Smooth muscle cell (in vitro differentiated cells): ENCODE results near the gene MYLK4. TPM values are rescaled to one million over a fixed set of nuclear protein-coding genes. Genes with fewer than 3 reads are reported as not detected.

Source experiments
- DNase-seq: peaks from one replicate; lab custom pipeline; 2025; ENCODE audit not compliant: unreplicated experiment; lab: John Stamatoyannopoulos, UW
- H2AFZ ChIP-seq: fragments of 200-600 bp; sonication (generic); 2 replicates; pipeline ENCODE4 v1.6.0; 2016; ENCODE audit warnings: antibody characterized with exemption, low read depth, mild to moderate bottlenecking
- H3F3A ChIP-seq: fragments of 200-600 bp; sonication (generic); 2 replicates; pipeline ENCODE4 v1.6.0; 2017; ENCODE audit warnings: antibody characterized with exemption, low read depth
- H3K27ac ChIP-seq: fragments of 200-600 bp; sonication (generic); 2 replicates; pipeline ENCODE4 v1.5.1; 2016; ENCODE audit warnings: low read depth, mild to moderate bottlenecking
- H3K27me3 ChIP-seq: fragments of 200-600 bp; sonication (generic); 2 replicates; pipeline ENCODE4 v1.6.1; 2016; ENCODE audit warnings: low read depth, mild to moderate bottlenecking
- H3K36me3 ChIP-seq: fragments of 200-600 bp; sonication (generic); 2 replicates; pipeline ENCODE4 v1.5.1; 2016; ENCODE audit warnings: low read depth
- H3K4me1 ChIP-seq: fragments of 200-600 bp; sonication (generic); 2 replicates; pipeline ENCODE4 v1.5.1; 2016; ENCODE audit warnings: low read depth
- H3K4me2 ChIP-seq: fragments of 200-600 bp; sonication (generic); 2 replicates; pipeline ENCODE4 v1.6.0; 2016; ENCODE audit warnings: mild to moderate bottlenecking
- H3K4me3 ChIP-seq: fragments of 200-600 bp; sonication (generic); 2 replicates; pipeline ENCODE4 v1.5.1; 2016; ENCODE audit warnings: mild to moderate bottlenecking
- H3K79me2 ChIP-seq: fragments of 200-600 bp; sonication (generic); 2 replicates; pipeline ENCODE4 v1.6.0; 2016; ENCODE audit warnings: low read depth, mild to moderate bottlenecking
- H3K9ac ChIP-seq: fragments of 200-600 bp; sonication (generic); 2 replicates; pipeline ENCODE4 v1.6.0; 2016; ENCODE audit warnings: low read depth
- H3K9me3 ChIP-seq: fragments of 200-600 bp; sonication (generic); replicated peaks from 2 replicates; pipeline ENCODE4 v1.5.1; 2016; ENCODE audit warnings: low read depth
- H4K20me1 ChIP-seq: fragments of 200-600 bp; sonication (generic); 2 replicates; pipeline ENCODE4 v1.6.0; 2016; ENCODE audit warnings: low read depth
- CTCF ChIP-seq: fragments of 200-600 bp; sonication (generic); IDR thresholded peaks from 2 replicates; pipeline ENCODE4 v1.5.1; 2017; ENCODE audit warnings: borderline replicate concordance, mild to moderate bottlenecking, antibody characterized with exemption; ENCODE audit not compliant: insufficient read depth, poor library complexity, severe bottlenecking
- whole genome bisulfite sequencing: methylation state at CpG from one replicate; pipeline ENCODE4 v1.1.7; 2016; ENCODE audit warnings: low lambda C conversion rate; 5-methylcytosine and 5-hydroxymethylcytosine counted together
- polyA plus RNA-seq: library from polyadenylated mRNA; unstranded; fragments of >200 nt; fragmentation: Nextera tagmentation; extraction: Ambion mirVana; gene quantifications from 2 replicates; pipeline ENCODE4 v1.2.1, GENCODE V29; 2016
- total RNA-seq: library from RNA; depleted of rRNA; stranded (reverse); fragments of >200 nt; gene quantifications from 2 replicates; pipeline ENCODE4 v1.2.3, GENCODE V29; 2014

The MYLK4 gene
- total and polyA plus RNA-seq, 2 experiments from 2014 or later = 0.21 to 0.90 TPM

DNA sequence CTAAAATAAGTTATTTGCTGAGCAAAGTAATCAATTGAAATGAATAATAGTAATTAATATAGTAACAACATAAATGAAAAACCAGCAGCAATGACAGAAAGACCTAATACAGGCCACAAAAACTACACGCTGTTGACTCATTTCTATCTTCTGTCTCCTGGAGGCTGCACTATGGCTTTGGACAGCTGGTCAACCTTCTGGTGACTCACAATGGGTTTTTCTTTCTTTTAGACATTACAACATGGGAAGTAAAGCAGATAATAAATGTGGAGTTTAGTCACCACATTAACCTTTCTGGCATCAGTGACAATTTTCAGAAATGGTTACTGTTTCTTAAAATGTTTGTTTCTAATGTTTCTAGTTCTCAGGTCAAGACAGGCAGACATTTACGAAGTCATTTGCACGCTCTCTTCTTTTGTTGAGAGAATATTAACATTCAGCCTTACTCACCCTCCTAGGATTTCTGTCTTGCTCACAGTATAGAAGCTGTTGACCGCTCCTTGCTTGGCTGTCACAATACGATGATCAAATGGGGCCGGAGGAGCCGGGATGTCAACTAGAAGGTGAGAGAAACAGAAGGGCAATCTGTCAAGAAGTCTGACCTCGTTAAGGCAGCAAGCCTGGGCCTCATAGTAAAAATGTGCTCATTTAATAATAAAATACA lies 62.2 kb downstream of the MYLK4 start:
- Histone ChIP-seq H3K36me3 (no peaks in the 10 kb centered on the region), H3K27ac (peak overlapping the region; percentile 79)

DNA sequence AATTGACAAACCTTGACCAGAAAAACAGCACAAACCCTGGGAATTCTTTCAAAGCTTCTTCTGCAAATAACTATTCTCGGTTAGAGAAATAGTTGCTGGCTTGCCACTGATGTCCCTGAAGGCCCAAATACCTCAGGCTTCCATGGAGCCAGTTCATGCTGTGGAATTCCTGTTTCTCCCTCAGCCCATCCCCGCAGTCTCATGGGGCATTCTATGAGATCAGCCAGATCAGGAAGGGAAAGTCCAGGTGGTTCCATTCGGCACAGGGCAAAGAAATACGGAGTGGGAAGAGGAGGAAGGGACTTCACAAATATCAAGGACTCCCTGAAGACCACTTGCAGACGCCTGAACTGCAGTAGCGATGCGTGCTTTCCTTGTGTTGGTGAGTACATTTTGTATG lies 63.3 kb downstream of the MYLK4 start:
- Histone ChIP-seq H3K4me3 (no peak overlapping the region), H3K27me3 (no peaks in the 10 kb centered on the region), H3K9ac (no peak overlapping the region), H3F3A (no peaks in the 10 kb centered on the region), H2AFZ (no peak overlapping the region), H4K20me1 (no peaks in the 10 kb centered on the region), H3K36me3 (no peaks in the 10 kb centered on the region), H3K9me3 (no peaks in the 10 kb centered on the region), H3K79me2 (no peaks in the 10 kb centered on the region), H3K27ac (no peak overlapping the region), H3K4me1 (no peaks in the 10 kb centered on the region), H3K4me2 (no peak overlapping the region)
- no peak for TF ChIP-seq CTCF
- 94% methylated on average over 7 of the region's 7 CpGs for WGBS
- DNase-seq = no peak

More for the DNA sequence above, 62.2 kb downstream of the MYLK4 start:
- H3K4me3 ChIP-seq = no peak overlapping the region
- peak overlapping the region; percentile 21 for H2AFZ ChIP-seq
- H3K9me3 ChIP-seq = no peaks in the 10 kb centered on the region
- DNase-seq = no peak
- H4K20me1 ChIP-seq = no peaks in the 10 kb centered on the region
- no peaks in the 10 kb centered on the region for H3K4me1 ChIP-seq
- H3F3A ChIP-seq = no peaks in the 10 kb centered on the region
- WGBS = 60% methylated on average over 8 of the region's 8 CpGs
- H3K79me2 ChIP-seq = no peaks in the 10 kb centered on the region
- H3K4me2 ChIP-seq = peak overlapping the region; percentile 50
- H3K27me3 ChIP-seq = no peaks in the 10 kb centered on the region
- H3K9ac ChIP-seq = peak overlapping the region; percentile 11
- no peak for TF ChIP-seq CTCF

GRCh38 chr6:2686515-2686914 lies 64.2 kb downstream of the MYLK4 start:
- H3K4me1 ChIP-seq = no peaks in the 10 kb centered on the region
- no peaks in the 10 kb centered on the region for H3K27me3 ChIP-seq
- 88% methylated on average over 8 of the region's 11 CpGs for WGBS
- no peaks in the 10 kb centered on the region for H4K20me1 ChIP-seq
- H3K79me2 ChIP-seq = no peaks in the 10 kb centered on the region
- no peak for DNase-seq
- TF ChIP-seq CTCF = no peak
- no peak overlapping the region for H3K4me3 ChIP-seq
- H2AFZ ChIP-seq = no peak overlapping the region
- H3F3A ChIP-seq = no peaks in the 10 kb centered on the region
- no peaks in the 10 kb centered on the region for H3K9me3 ChIP-seq
- H3K4me2 ChIP-seq = no peak overlapping the region
- H3K9ac ChIP-seq = no peak overlapping the region
- no peaks in the 10 kb centered on the region for H3K36me3 ChIP-seq
- H3K27ac ChIP-seq = no peak overlapping the region
